GM19452 (cell line): ENCODE data around the gene GLOD4.
"Not testable (repeated sequence)": the region's sequence is repeated elsewhere in the genome, so short reads cannot be mapped to it uniquely, and the experiment has no call there.

Experiments used
- ATAC-seq: cut with Tn5 transposase; IDR thresholded peaks from one replicate; pipeline ENCODE4 v1.9.1; 2021; ENCODE audit not compliant: unreplicated experiment

GLOD4 gene, protein sequence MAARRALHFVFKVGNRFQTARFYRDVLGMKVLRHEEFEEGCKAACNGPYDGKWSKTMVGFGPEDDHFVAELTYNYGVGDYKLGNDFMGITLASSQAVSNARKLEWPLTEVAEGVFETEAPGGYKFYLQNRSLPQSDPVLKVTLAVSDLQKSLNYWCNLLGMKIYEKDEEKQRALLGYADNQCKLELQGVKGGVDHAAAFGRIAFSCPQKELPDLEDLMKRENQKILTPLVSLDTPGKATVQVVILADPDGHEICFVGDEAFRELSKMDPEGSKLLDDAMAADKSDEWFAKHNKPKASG

DNA sequence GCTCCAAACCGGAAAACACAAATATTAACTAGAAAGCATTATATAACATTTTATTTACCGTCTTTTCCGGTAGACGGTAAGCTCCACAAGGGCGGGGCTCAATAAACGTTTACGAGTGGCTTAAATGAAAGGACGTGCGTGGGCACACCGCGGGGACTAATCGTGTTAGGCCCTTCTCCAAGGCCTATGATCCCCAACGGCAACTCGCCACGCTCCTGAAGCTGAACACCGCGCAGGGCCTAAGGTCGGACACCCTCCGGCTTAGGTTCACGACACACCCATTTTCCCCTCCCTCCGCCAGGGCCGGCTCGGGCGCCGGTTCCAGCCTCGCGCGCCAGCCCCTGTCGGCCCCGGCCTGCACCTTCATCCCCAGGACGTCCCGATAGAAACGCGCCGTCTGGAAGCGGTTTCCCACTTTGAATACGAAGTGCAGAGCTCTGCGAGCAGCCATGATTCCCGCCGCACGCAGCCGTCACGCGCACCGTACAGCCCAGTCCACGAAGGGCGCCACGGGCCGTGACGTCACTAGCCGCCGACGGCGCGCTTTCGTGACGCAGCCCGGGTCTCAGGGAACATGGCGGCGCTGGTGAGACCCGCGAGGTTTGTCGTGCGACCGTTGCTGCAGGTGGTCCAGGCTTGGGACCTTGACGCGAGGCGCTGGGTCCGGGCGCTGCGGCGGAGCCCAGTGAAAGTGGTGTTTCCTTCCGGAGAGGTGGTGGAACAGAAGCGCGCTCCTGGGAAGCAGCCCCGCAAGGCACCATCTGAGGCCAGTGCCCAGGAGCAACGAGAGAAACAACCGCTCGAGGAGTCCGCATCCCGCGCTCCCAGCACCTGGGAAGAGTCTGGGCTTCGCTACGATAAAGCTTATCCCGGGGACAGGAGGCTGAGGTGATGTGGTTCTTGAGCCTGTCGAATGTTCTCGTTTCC, at the start of gene GLOD4, which contains the start of gene MRM3:
GLOD4 (minus strand) TSS at position 476 of the 927 bp plus-strand sequence; CDS start at position 451, 25 bp downstream.
MRM3 (plus strand) TSS at position 549 of the 927 bp plus-strand sequence; CDS start at position 575, 26 bp downstream.
- peak; percentile 88 for ATAC-seq

GRCh38 chr17:830950-831349, 48.9 kb upstream of the GLOD4 start:
- no peak for ATAC-seq

- ATAC-seq = no peak
These were observed 48.3 kb upstream of the GLOD4 start for GRCh38 chr17:830381-830780.

GRCh38 chr17:829614-830013, 47.5 kb upstream of the GLOD4 start:
- ATAC-seq = not testable (repeated sequence)

DNA sequence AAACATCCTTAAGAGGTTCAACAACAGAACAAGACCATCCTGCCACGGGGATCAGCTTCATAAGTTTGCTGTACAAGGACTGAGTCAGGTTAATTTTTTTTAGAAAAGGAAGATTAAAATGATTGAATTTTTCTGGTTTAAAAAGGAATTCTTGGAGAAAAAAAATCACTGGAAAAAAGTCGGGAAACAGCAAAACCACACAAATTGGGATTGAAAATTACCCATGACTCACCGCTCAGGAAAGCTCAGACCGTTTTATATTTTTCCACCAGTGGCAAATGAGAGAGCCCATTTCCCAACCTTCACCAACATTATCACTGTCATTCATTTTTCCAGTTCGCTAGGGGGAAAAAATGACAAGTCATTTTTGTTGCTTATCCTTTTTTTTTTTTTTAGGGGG, 46.7 kb upstream of the GLOD4 start:
- ATAC-seq = no peak

GRCh38 chr17:826778-827177, 44.7 kb upstream of the GLOD4 start:
- ATAC-seq = no peak

DNA sequence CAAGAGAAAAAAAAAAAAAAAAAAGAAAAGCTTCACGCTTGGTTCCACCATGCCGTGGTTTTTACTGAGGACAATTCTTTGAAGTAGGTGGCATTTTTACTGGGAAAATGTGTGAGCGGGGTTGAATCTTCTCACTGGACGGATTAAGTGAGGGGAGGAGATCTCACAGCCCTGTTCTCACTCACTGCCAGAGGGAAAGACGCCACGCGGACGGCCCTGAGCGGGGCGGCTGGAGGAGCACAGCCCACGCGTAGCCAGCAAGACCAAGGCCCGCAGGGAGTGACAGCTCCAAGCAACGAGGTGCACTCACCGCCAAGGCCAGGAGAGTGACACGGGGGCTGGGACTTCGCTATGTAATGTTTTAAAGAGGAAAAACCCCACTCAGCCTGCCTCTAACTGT, 43.1 kb upstream of the GLOD4 start:
- ATAC-seq = no peak

DNA sequence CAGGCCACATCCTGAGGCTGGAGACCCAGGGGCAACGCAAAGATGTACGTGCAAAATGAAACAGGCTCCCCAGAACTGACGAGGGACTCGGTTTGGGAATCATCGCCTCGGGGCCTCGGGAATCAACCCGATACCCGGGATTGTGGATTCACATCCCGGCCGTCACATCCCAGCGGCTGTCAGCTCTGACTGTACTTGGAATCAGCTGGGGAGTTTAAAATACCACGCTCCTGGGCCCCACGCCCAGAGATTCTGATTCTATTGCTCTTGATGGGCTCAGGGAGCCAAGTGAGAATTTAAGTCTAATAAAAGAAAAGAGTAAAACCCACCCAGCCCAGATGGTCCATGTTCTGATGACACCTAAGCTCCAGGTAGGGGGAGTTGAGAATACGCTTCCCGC, 42.3 kb upstream of the GLOD4 start:
- no peak for ATAC-seq

DNA sequence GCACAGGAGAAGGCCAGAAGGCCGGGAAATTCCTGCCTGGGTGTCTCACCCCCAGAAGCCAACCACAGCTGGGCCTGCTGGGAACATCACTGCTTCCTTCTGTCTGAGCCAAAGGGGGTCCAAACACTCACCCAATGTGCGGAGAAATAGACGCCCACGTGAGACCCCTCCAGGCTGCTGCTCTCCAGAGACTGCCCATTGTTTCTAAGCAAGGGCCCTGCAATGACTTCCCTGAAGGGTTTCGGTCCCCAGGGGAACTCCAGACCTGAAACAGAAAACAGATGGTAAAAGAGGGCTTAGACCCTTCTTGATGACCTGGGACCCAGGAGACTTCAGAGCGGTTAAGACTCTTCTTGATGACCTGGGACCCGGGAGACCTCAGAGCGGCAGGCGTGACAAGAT, 41.4 kb upstream of the GLOD4 start:
- ATAC-seq = no peak

- no peak for ATAC-seq
These were observed 37.2 kb upstream of the GLOD4 start for GRCh38 chr17:819251-819650.

GRCh38 chr17:814371-814770, 32.3 kb upstream of the GLOD4 start:
- no peak for ATAC-seq

- ATAC-seq = no peak
These were observed 30.6 kb upstream of the GLOD4 start for GRCh38 chr17:812638-813204.

- ATAC-seq = no peak
These were observed 29.1 kb upstream of the GLOD4 start for GRCh38 chr17:811051-811784.

DNA sequence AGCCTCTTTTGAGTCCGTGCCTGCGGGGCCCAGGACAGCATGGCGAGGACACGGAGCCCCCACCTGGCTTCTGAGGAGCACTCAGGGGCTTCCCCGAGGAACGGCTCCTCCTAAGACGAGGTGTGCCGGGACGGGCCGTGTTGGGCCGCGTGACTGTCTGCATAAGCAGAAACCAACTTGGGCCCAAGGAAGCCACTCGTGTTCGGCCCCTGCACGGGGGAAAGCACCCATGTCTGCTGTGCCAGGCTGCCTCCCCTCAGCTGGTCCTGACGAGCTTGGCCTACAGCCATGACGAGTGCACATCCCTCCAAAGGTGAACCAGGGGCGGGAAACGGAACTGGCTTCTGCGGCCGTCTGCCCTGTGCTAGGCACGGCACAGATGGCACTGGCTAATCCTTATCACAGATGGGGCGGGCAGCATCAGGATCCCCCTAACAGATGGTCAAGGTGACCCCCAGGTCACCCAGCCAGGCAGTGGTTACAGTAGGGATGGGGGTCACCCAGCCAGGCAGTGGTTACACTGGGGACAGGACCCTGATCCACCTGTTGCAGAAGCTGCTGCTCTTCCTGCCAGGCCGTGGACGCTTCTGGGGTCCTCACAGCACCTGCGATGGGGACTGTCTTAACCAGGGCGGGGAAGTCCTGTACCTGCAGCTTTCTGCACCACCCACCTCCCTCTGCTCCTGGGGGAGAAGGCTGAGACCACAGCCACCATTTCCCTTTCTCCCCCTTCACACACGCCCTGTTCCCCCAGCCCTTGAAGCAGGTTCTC, 25.6 kb upstream of the GLOD4 start:
- ATAC-seq = no peak

DNA sequence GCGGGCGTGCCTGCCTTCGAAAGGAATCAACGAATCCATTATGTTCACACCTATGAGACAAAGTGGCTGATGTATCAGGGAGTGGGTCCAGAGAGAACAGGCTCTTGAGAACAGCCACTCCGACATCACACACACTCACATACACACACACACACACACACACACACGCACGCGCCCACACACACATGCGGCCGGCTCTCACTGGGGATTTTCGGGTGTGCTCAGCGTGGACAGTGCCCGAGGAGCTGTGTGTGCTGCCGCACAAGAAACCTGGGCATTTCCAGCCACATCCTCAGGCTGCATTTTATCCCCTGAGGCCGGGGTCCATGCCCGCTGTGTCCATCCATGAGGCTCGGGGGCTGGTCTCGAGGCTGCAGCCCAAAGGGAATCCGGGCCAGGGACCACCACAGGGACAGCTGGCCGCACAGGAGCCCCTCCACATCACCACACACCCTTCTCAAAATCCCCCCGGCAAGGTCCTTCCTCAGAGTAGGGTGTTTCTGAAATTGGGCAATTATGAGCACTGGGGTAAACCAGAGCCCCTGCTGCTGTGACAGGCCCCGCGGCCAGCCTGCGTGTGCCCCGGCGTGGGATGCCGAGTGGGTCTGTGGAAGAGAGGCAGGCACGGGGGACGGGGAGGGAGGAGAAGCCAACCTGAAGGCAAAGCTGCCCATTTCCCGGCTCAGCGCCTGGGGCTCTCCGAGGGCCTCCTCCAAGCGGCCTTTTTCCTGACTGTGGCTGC, 24.9 kb upstream of the GLOD4 start:
- ATAC-seq = no peak

GRCh38 chr17:806346-806745, 24.3 kb upstream of the GLOD4 start:
- ATAC-seq = no peak

- not testable (repeated sequence) for ATAC-seq
These were observed 23.8 kb upstream of the GLOD4 start for GRCh38 chr17:805886-806285.

DNA sequence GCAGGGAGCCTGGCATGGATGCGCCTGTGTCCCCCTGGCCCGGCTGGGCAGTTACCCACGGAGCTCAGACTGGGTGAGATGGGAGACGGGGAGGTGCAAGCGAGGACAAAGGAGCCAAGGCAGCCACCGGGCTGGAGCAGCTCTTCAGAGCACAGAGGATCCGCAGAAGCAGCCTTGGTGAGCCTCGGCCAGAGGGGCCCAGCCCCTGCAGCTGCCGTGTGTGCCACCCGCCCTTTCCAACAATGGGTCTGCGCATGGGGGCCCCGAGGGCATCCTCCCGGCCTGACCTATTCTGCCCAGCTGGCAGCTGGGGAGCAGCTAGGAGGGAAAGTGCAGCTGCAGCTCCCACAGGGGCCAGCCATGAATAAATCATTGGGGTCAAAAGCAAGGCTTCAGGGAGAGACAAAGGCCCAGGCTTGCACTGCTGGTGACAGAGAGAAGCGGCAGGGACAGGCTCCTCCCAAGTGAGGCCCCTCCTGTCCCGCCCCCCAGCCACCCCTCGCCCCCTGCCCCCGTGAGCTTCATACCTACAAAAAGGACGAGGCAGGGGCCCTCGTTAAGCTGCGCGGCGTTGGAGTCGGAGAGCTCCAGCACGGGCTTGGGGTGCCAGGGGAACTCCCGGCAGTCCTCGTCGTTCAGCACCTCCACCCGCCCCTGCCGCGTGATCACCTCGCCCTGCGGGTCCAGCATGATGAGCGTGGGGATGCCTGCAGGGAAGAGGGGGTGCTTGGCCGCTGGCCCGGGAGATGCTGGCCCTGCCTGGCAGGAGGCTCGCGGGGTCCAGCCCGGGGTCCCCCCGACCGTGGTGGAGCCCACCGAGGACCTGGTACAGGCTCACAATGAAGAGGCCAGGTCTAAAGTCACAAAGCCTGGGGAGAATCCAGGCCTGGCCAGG, 22.7 kb upstream of the GLOD4 start:
- no peak for ATAC-seq
